NAMALWA (cell line): Measurements from ENCODE around the gene CACNA1G.

ENCODE experiments used
- DNase-seq: peaks from one replicate; pipeline ENCODE4 v3.0.0-alpha.2; 2015; ENCODE audit warnings: low spot score

Gene CACNA1G

DNA sequence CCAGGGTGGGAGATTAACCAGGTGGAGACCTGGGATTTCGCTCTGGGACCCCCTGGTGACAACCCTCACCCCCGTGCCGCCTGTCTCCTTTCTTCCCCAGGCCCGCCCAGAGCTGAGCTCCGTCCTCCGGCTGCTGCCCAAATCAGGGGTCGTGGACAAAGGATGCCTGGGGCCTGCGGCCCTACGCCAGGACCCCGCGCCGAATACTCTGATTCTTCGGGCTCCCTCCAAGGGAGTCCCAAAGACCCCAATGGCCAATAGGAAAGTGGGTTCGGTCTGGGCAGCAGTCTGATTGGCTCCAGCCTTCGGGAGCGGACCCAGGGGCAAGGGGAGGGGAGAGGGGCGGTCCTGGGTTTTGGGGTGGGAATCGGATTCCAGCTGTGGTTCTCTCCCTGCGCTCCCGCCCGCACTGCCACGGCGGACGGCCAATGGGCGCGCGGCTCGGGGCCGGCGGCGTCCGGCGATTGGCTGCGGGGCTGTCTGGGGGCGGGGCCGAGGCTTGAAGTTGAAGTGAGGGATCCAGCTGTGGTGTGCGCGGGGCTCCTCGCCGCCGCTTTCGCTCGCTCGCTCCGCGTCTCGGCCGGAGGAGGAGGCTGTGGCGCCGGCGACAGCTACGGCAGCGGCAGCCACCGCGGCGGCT lies at the start of gene CACNA1G:
CACNA1G (plus strand) TSS at position 531 of the 640 bp plus-strand sequence. CDS start 745 bp downstream, outside the sequence.
- peak; percentile 89 for DNase-seq

DNA sequence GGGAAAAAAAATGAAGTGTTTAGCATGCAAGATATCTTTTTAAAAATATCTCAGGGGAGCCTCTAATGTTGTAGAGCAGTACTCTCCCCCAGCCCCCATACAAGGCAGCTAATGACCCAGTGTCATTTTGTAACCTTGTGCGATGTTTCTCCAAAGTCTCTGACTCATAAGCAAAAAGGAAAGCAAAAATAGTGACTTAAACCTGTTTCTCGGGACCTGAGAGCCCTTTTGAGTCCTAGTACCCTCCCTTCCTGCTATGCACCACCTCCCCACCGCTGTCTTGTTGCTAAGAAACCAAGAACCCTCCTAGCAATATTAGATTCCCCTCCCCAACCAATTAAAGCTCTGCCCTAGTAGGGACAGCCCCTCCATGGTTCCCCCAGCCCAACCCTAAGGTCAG lies 49.5 kb upstream of the CACNA1G start:
- no peak for DNase-seq

DNA sequence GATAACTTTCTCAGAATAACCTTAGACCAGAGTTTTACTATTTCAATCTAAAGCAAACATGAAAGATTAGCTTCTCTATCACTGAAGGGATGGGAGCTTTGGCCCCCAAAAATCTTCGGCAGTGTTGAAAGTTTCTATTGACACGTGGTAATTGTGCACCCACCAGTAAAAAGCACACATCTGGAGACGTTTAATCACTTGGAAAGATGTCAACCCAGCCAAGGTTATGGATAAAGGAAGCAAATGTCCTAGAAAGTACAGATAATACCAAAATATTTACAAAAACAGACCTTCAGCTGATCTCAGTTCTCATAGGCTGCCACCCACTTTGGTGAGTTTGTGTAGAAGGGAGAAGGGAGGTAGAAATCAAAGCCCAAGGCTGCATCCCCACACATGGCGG lies 47.0 kb upstream of the CACNA1G start:
- DNase-seq: no peak

DNA sequence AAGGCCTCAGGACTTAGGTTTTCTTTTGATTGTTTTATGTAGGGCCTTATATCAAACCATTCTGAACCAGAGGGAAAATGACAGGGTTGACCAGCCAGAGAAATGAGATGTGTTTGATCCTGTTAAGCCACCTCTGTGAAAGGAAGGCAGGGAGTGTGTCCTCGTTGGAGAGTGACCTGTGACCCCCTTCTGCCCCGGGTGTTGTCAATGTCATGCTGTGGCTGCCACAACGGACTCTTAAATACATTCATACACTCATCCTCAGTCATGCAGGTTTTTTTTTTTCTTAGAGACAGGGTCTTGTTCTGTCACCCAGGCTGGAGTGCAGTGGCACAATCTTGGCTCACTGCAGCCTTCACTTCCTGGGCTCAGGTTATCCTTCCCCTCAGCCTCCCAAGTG lies 46.1 kb upstream of the CACNA1G start:
- DNase-seq: no peak

DNA sequence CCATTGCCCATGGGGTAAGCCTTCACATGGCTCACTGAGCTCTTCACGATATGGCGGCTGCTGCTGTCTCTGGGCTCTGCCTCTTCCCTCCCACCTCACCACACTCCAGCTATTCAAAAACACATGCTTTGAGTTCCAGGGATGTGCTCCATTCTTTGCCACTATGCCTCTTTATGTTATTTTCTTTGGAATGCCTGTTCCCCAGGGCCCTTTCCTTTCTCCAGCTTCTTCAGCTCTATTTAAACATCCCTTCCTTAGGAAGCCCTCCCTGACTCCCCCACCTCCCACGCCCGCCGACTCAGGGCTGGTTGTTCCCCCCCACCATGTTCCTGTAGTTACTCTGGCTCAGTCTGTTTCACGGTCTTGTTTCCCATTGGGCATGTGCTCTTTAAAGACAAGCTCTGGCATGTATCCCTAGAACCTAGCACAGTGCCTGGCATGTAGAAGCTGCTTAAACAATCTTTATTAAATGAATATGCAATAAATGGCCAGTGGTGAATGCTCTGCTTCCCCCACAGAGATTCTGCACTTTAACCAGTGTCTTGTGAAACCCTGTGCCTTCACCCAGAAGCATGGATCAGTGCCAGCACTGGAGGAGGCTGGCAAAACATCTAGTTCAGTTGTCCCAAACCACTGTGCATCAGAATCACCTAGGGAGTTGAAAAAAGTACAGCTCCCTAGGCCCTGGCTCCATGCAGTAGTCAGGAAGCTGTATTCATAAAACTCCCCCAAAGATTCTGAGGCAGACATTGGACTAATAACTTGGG lies 45.4 kb upstream of the CACNA1G start:
- DNase-seq: no peak

DNA sequence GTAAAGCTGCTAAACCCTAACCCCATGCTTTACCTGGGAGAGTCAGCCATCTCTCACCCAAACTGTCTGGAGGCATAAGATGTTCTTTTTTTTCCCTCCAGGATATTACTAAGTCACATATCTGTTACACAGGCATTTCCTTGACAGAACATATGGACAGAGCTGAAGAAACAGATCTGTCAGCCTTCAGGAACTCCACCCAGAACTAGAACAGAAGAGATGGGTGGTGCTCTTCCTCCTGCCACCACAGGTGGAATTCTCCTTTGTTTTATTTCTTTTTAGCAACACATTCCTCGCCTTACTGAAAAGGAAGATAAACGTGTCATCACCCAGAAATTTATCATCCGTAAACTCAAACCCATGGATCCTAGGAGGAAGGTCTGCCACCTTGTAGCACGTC lies 43.5 kb upstream of the CACNA1G start:
- DNase-seq: no peak

DNA sequence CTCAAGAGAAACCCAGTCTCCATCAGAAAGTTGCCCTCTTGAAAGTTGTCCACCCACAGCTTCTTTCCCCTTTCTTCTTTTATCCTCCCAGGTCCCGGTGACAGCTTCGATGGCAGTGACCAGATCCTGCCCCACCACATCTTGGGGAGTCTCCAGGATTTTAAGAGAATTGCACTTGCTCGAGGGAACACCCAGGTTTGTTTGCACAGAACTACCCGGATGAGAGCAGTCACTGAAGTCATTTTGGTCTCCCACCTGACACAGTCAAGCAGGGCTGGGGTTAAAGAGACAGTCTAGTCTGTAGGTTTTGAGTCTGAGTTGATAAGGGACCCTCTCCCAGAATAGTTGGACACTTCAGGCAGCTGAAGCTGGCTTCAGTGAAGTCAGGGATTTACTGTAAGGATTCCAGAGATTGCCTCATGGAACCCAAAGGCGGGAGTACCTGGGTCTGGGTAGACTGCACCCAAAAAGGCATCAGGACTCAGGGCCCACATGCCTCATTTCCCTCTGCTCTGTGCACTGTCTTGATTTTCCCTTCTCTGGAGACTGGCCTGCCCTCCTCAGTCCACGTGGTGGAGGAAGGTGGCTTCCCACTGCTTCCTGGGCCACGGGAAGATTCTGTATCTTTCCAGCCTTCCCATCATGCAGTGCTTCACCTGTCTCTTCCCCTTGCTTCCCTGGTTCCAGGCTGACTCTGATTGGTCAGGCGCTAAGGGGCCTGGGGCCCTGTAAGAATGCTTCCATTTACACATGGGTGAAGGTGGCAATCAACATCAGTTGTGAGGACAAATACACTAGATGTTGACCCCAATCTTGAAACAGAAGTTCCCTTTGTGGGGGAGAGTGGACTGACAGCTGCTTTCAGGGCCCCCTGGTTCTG lies 42.8 kb upstream of the CACNA1G start:
- no peak for DNase-seq

DNA sequence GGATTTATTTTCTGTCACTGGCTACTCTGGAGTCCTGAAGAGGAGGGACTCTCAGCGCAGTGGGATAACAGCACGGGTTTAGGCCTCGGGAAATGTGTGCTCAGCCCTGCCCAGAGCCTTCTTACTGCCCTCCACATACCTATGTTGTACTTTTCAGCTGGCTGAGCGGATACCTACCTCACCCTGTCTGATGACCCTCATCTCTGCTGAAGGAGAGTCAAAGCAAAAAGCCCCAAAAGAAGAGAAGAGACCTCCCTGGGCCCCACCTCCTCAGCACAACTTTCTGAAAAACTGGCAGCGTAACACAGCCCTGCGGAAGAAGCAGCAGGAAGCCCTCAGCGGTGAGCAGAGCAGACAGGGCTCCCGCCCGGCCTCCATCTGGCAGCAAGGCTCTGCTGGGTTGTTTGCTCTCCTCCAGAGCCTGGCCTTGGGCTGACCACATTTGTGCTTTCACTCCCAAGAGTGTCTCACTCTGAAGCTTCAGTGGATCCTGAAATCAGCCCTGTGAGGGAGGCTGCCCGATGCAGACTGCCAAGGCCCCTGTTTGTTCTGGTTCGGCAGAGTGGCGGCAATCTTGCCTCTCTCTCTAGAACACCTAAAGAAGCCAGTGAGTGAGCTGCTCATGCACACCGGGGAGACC lies 42.0 kb upstream of the CACNA1G start:
- no peak for DNase-seq

DNA sequence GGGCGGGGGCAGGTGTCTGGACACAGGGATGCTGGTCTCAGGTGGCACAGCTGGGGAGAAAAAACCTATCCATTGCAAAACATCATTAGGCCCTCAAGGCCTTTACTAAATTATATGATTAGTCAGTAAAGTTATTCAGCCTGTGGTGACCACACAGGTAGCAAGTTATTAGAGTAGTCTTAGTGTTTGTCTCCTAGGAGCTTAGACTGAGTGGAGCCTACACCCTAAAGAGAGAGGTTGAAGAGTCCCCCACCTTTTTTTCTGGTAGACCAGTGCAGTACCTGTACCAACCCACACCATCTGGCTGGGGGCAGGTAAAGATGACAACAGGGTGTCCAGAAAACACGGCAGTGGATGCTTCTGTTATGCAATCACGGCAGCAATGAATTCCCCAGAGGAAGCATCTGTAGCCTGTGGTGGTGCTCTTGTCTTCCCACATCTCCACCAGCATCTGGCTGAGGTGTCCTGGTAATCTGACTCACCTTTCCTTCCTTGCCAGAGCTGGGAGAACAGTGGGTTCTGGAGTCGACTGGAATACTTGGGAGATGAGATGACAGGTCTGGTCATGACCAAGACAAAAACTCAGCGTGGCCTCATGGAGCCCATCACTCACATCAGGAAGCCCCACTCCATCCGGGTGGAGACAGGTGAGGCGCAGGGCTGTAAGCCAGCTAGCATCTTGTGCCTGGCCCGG lies 41.2 kb upstream of the CACNA1G start:
- no peak for DNase-seq

DNA sequence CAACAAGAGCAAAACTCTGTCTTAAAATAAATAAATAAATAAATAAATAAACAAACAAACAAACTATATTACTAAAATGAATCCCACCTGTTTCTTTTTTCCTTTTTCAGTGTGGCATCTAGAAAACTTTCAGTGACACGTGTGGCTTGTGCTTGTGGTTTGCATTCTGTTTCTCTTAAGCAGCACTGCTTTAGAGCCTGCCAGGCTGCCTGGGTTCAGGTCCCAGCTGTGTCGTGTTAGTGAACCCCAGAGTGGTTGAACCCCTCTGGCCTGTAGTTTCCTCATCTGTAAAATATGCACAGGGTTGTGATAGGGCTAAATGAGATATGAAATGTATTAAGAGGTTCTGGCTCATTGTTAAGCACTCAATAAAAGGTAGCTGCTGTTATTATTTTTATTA lies 40.0 kb upstream of the CACNA1G start:
- no peak for DNase-seq

DNA sequence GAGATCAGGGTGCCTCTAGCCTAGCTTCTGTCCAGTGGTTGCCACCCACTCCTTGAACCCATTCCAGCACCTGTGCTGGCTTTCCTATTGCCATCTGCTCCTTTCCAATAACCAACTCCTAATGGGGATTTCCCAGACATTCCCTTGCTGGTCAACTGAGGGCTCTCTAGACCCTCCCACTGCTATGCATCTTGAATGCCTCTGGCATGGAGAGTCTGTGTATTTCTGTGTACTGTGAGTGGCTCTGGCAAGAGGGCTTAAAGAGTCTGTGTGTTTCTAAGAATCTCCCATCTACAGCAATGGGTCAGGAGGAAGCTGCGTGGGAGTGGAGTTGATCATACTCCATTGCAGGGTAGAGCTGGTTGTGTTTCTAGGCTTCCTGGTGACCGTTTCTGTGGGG lies 39.0 kb upstream of the CACNA1G start:
- no peak for DNase-seq

DNA sequence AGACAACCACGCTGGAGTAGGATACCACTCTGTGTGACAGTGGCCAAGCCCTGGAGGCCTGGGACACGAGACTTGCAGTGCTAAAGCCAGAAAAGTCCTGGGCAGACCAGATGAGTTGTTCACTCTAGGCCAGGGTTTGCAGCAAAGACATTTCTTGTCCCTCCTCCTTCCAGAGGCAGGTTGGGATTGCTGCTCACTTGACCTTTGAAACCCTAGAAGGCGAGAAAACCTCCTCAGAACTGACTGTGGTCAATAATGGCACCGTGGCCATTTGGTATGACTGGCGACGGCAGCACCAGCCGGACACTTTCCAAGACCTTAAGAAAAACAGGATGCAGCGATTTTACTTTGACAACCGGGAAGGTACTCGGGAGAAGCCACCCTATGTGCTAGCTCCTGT lies 37.7 kb upstream of the CACNA1G start:
- no peak for DNase-seq

DNA sequence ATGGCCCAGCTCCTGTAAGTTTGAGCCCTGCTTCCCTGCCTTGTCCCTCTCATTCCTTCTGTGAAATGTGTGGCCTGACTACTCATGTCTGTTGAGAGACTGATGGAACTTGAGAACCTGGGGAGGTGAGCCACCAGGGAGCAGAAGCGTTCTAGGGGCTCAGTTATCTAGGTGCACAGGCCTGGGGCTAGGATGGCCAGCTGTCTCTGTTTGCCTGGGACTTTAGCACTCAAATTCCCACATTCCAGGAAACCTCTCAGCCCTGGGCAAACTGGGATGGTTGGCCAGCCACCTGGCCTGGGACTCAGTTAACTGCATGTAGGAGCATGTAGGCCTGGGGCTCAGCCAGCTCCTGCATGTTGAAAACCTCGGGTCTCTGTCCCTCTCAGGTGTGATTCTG lies 37.3 kb upstream of the CACNA1G start:
- DNase-seq: no peak

DNA sequence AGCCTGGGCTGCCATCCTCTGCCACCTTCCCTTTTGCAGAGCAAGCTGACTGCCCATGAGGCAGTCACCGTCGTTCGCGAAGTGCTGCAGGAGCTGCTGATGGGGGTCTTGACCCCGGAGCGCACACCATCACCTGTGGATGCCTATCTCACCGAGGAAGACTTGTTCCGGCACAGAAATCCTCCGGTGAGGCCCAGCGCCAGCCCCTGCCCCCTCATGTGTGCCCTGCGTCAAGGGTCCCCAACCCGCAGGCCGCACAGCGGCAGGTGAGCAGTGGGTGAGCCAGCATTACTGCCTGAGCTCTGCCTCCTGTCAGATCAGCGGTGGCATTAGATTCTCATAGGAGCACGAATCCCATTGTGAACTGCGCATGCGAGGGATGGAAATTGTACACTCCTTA lies 35.7 kb upstream of the CACNA1G start:
- no peak for DNase-seq

DNA sequence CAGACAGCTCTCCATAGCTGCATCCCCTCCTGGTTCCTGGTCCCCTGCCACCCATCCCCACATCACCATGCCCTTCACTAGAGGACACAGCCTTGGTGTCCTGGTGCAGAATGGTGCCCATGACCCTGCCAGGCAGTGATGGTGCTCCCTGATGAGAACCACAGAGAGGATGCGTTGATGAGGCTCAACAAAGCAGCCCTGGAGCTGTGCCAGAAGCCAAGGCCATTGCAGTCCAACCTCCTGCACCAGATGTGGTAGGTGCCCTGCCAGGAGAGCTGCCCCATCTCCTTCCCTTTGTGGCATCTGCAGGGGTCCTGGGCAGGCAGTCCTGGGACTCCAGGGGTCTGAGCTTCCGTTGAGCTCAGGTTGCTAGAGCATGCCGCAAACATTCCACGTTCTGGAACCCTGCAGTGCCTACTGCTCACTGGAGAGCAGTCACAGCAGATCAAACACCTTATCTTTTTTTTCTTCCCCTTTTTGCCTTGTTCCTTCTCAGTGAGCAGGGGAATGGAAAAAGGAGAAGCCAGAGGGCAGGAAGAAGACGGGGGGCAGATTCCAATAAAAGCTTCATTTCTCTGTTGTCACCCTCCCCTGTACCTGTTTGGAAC lies 33.3 kb upstream of the CACNA1G start:
- DNase-seq: no peak

DNA sequence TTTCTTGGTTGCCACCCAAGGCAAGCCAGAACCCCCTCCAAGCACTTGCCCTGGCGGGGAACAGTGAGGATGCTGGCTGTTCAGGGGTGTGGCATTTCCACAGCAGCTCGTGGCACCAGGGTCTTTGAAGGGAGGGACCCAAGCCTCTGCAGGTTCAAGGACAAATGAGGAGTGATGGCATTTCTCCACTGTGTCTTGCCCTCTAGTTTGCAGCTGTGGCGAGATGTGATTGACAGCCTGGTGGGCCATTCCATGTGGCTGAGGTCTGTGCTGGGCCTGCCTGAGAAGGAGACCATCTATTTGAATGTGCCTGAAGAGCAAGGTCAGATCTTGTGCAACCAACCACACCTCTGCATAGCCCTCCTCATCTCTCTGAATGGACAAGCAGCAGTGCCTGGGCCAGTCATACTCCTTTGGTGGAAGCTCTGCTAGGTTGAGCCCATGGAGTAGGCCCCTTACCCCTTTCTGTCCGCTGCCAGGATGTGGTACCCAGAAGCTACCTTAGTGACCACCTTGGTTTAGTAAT lies 32.5 kb upstream of the CACNA1G start:
- DNase-seq: no peak

DNA sequence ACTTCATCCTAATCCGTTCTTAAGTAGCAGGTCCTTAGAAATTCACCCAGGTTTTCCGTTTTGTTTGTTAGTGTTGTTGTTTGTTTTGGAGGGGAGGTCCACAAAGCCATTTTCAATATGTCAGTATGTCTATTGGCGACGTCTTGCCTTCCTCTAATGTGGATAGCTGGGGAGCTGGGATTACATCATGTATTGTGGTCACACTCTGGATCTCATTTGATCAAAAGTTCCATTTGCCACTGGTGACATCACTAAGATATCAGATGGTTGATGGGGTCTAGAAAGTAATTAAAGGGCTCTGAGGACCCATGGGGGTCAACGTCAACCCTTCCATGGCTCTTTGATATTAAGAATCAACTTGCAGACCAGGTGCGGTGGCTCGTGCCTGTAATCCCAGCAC lies 30.7 kb upstream of the CACNA1G start:
- no peak for DNase-seq

DNA sequence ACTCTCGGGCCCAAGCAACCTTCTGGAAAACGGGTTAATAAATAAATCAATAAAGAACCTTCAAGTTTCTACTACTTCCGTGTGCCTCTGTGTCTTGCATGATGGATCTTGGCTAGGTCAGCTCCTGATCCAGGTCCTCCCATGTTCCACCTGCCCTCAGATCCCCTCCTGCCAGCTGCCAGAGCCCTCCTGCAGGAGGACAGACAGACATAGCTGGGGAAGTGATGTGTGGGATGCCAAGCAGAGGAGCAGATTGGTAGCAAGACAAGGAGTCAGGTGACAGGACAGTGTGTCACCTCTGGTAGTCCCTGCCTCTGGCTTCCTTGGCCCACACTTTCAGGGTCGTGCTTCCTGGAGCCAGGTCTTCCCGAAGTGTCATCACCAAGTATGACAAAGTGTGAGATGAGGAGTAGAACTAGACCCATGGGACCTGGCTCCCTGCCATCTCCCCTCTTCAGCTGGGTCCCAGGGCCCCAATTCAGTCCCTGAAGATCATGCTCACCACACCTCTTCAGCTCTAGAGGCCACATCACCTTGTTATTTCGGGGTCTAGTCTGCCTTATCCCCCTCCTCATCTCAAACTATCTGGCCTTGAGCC lies 29.0 kb upstream of the CACNA1G start:
- DNase-seq: no peak

DNA sequence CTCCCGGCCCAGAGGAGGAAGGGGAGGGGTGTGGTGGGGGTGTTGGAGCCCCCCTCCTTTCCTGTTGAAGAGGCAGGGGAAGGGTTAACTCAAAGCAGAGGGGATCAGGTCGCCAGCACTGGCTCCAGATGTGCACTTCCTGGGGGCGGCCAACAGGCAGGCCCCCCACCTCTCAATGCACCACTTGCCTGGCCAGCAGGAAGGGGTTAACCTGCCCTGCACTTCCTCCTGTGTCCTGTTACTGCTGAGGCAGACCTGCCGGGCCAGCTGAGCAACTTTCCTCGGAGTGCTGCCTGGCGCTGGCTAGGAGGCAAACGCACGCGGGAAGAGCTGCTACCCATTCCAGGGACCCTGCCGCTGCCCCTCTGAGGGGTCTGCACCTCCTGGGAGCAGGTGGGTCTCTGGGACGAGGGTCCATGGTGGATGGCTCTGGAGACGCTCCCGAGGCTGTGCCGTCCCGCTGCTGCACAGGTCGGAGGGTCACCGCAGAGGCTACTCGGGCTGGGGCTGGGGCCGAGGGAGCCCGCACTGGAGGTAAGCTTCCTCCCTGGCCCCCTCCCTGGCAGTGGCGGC lies 28.0 kb upstream of the CACNA1G start, which contains the start of gene EPN3:
EPN3 (plus strand) TSS at position 284 of the 573 bp plus-strand sequence. CDS start 3,822 bp downstream, outside the sequence.
- DNase-seq: no peak

DNA sequence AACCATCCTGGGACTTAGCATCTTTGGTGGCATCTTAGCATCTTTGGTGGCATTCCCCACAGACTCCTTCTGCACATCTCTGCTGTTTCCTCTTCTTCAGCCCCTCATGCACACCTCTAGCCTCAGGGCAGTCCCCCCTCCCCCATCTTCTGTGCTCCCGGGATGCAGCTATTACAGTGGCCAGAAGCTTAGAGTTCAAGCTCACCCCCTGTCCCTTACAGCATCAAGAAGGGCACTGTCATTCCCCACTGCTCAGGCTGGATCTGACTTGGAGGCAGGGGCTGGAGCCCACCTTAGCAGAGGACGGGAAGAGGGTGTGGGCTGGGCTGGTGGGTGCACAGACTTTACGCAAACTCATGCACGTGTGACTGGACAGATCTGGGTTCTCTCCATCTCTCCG lies 27.3 kb upstream of the CACNA1G start:
- DNase-seq: no peak
